ELR (cell line): Measurements from ENCODE around the gene TRPM2.
"Not testable (repeated sequence)": the region's sequence is repeated elsewhere in the genome, so short reads cannot be mapped to it uniquely, and the experiment has no call there.

Source experiments
- DNase-seq: peaks from one replicate; pipeline ENCODE4 v3.0.0-alpha.2; 2015; ENCODE audit warnings: low read depth

TRPM2 gene

DNA sequence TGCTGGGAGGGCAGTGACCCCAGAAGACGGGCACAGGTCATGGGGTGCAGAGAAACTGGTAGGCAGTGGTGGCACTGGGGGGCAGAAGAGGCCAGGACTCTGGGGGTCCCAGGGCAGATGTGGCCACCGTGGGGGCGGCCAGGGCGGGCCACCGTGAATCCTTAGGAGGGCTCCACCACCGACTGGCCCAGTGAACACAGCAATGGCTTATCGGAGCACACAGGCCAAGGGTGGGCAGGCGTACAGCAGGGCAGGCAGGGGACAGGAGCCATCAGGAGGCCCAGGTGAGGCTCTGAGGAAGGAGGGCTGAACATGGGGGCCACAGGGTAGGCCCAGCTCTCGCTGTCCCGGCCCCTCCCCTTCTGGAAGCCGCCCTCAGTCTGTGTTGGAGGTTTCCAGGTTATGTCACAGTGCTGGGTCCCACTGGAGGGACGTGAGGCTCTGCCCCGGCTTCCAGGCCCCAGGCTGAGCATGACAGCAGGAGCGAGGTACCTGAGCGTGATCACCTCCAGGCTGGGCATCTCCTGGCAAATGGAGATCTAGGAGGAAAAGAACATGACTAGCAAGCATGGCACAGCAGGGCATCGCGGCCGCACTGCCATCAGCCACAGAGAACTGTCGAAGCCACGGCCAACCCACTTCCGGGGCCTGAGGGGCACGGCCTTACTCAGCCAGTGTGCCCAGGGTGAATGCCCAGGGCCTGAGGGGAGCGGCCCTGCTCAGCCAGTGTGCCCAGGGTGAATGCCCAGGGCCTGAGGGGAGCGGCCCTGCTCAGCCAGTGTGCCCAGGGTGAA is 18.0 kb upstream of the TRPM2 start:
- DNase-seq: no peak

DNA sequence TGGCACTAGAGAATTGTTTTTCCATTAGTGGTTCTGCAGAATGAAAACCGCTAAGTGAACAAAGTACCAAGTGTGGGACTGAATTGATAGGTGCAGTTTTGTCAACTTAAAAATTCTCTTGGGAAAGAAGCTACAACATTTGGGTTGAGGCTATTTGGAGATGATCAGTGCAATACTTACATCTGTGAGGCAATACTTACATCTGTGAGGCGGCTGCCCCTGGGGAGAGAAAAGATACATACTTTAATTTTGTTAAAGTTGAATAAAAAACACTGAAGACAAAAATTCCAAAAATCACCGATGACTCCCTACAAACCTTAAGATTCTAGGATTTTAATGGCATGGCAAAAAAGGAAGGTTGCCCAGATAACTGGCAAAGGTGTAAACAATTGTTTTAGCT is 16.0 kb upstream of the TRPM2 start:
- no peak for DNase-seq

DNA sequence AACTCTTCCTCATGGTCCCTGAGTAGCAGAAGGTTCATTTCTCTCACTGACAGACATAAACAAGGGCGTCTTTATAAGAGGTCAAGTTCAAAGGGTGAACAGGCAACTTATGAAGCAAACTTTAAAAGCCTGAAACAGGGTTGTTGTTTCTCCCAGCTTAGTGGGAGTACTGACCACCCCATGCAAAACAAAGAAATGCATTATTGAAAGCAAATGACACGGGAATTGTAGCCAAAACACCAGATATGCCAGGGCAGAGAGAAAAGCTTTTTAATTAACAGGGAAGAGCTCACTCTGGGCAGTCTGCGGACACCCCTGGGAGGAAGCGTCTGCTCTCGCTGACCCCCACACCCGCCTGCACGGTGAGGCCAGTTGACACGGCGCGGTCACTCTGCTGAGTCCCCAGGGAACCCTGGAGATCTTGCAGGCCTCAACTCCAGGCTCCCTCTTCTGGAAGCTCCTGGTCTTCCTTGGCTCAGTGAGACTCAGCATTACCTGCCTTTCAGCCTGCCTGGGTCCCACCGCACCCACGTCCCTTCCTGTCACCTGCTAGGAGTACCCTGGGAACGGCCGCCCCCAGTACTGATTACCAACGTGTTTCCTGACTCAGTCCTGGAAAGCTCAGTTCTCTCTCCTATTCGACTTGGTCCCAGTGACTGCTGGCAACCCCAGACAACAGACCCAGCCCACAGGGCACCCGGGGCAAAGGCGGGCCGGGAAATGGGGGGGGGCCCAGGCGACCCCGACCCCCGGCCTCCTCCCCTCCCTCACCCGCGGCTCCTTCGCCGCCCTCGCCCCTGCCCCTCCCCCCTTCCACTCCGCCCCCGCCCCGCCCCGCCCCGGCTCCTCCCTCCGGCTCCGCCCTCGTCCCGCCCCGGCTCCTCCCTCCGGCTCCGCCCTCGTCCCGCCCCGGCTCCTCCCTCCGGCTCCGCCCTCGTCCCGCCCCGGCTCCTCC is 15.2 kb upstream of the TRPM2 start:
- peak; percentile 56 for DNase-seq

DNA sequence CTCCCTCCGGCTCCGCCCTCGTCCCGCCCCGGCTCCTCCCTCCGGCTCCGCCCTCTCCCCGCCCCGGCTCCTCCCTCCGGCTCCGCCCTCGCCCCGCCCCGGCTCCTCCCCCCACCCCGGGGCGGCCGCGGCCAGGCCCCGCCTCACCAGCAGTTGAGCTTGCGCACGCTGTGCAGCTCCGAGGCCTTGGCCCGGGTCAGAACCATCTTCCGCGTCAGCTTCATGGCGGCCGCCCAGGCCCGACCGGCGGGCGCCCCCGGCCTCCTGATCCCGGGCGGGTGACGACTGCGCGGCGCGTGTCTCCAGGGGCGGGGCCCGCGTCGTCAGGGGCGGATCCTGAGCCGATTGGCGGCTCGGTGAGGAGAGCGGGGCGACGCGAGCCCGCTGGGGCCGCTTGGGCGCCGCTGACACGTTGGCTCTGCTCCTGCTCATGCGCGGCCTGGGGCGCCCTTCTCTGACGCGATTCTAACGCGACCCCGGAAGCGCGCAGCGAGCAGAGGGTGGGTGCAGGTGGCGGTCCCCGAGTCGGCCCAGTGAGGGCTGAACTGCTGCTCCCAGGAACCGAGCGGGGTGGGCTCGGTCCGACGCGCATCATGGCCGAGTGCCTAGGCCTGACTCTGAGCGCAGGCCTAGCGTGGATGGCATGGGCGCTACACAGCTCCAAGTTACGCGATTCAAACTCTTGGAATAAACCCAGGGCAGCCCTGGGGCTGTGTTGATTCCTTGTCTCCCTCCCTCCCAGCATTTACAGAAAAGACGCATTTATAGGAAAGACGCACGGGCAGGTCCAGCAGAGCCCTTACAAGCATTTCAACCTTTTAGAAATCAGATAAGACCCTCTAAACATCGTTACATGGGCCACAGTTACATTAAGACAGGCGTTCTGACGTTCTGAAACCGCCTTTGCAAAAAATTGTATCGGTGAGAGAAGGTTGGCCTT is 14.2 kb upstream of the TRPM2 start, which contains the start of gene CFAP410:
Gene CFAP410, minus strand, starts transcription at position 420 of the 940 bp plus-strand sequence. Its CDS starts 196 bp downstream, at position 224.
- DNase-seq: peak; percentile 94

DNA sequence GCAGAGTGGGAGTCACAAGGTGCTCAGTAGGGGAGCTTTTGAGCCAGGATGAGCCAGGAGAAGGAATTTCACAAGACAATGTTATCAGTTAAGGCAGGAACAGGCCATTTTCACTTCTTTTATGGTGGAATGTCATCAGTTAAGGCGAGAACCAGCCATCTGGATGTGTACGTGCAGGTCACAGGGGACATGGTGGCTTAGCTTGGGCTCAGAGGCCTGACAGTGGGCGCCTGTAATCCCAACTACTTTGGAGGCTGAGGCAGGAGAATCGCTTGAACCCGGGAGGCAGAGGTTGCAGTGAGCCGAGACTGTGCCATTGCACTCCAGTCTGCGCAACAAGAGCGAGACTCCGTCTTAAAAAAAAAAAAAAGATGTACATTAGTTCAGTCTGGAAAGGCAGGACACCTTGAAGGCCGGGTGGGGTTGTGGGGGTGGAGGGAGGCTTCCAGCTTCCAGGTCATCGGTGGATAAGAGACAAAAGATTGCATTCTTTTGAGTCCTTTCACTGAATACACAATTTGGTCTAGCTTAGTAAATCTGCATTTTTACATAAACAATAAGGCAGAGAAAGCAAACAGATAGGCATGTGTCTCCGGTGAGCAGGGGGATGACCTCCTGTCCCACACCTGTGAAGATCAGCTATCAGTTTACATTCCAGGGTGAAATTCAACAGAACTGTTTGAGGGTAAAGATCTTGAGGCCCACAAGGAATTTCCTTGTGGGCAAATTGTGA is 11.5 kb upstream of the TRPM2 start:
- DNase-seq: not testable (repeated sequence)

DNA sequence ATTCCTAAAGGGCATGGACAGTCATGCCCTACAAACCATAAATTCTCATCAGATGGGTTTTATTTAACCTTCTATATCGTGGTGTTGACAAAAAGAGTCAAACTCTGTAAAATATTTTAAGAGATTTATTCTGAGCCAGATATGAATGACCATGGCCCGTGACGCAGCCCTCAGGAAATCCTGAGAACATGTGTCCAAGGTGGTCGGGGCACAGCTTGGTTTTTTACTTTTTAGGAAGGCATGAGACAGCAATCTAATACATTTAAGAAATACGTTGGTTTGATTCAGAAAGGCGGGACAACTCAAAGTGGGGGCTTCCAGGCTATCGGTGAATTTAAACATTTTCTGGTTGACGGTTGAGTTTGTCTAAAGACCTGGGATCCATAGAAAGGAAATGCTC is 10.4 kb upstream of the TRPM2 start:
- DNase-seq: not testable (repeated sequence)

DNA sequence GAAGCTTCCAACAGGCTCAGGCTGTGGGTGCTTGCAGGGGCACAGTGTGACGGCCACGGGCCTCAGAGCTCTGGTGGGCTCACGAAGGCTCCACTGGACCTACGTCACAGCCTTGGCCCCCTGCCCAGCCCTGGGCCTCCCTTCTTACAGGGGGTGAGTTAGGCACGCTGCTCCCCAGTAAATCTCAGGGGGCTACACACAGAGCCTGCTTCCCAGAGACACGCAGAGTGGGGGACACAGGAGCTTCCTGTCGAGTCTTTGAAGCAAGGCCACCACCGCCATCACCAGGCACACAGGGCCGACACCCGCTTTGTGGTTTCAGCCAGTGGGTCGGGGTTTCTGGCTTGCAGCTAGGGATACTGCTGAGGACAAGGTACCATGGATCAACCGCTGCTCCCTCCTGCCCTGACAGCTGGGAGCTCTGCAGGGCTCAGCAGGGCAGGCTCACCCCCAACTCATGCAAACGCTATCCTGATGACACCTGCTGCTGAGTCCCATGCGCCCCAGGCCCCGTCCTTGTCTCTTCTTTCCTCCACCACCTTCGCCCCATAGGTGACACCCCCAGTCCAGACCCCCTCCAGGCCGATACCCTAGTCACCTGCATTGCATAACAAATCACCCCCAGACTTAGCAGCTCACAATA is 8.8 kb upstream of the TRPM2 start:
- no peak for DNase-seq

DNA sequence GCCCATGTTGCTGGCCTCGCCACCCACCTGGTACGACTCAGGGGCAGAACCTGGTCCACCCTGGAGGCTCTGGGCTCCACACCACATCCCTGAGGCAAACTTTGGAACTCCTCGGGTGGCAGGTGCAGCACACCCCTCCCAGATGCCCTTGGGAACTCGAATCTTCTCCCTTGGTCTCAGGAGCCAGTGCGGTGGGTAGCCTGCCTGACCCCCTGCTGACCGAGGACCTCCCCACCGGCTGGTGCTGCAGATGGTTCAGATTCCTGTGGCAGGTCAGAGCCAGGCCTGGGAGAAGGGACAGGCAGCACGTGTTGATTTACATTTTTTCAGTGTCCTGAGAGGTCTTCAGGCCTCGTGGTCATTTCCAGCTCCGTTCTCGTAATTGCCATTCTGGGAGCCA is 7.9 kb upstream of the TRPM2 start:
- DNase-seq: no peak

DNA sequence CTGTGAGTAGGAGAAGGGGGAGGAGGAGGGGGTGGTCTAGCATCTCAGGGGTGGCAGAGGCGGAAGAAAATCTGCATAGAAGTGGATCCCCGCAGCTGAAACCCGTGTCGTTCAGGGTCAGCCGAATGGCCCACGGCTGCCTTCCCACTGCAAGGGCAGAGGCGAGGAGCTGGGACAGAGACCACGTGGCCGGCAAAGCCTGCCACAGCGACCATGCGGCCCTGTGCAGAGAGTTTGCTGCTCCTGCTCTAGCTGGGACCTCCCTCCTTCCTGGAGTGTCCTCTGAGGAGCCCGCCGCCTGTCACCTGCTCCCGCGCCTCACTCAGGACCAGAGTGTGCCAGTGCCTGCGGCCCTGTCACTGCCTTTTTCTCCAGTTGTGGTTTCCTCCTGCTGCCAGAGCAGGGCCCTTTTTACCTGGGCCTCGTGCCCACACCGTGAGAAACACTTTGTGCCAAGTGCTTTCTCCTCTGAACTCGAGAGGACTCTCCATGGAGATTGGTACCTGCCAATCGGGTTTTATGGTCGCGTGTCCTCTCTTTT is 5.4 kb upstream of the TRPM2 start:
- DNase-seq: no peak

DNA sequence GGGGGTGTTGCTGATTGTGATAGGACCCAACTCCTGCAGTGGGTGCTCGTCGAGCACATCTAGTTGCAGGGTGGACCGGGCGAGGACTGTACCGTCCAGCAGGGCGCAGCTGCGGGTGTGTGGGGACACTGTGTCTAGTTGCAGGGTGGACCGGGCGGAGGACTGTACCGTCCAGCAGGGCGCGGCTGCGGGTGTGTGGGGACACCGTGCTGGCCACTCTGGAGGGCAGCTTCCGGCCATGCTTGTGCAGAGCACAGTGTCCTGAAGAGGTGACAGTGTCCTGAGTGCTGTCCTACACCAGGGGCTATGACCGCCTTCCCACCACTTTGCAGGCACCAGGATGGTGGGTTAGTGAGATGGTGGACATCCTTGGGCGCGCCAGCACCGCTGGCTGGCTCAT is 4.6 kb upstream of the TRPM2 start:
- DNase-seq: no peak

DNA sequence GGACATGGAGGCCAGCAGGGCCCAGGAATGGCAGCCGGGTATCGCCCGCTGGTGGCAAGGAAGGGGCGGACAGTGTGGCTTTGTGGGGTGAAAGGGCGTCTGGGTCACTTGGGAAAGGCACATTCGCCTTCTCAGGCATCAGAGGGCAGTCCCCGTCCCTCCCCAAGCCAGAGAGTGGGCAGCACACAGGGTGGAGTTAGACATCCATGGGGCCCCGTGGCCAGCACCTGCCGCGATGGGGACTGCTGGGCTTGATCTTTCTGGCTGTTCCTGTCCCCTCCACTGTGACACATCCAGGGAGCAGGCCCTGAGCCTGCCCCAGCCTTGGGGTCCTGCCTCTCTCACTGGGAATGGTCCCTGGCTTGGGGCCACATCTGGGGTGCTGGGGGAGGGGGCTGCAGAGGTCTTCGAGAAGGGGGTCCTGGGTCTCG is 4.0 kb upstream of the TRPM2 start:
- DNase-seq: no peak

DNA sequence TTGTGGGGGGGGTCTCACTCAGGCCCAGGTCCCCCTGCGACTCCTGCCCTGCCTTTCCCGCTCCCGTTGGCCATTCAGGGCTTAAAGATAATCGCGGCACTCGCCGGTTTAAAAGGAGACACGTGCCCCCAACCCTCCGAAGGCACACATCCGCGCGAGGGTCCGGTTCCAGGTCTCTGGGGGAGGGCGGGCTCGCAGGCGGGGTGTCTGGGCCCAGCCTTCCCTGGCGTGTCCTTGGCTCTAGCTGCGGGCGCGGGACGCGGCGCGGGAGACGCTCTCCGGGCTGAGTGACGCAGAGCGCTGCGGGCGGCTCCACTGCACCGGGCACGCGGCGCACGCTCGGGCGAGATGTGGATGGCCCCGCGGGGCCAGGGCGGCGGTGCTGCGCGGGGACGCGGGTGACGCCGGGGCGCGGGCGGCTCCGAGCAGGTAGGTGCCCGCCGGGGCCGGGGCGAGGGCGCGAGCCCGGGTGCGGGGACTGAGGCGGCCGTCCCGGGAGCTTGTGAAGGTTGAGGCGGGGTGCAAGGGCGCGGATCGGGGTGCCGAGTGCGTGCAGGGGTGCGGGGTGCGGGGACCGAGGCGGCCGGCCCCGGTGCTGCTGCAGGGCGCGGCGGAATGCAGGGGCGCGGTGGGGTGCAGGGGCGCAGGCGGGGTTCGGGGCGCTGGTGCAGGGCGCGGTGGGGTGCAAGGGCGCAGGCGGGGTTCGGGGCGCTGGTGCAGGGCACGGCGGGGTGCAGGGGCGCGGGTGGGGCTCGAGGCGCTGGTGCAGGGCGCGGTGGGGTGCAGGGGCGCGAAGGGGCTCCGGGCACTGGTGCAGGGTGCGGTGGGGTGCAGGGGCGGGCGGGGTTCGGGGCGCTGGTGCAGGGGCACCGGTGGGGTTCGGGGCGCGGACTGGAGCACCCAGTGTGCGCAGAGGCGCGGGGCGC is 3.3 kb upstream of the TRPM2 start:
- no peak for DNase-seq

DNA sequence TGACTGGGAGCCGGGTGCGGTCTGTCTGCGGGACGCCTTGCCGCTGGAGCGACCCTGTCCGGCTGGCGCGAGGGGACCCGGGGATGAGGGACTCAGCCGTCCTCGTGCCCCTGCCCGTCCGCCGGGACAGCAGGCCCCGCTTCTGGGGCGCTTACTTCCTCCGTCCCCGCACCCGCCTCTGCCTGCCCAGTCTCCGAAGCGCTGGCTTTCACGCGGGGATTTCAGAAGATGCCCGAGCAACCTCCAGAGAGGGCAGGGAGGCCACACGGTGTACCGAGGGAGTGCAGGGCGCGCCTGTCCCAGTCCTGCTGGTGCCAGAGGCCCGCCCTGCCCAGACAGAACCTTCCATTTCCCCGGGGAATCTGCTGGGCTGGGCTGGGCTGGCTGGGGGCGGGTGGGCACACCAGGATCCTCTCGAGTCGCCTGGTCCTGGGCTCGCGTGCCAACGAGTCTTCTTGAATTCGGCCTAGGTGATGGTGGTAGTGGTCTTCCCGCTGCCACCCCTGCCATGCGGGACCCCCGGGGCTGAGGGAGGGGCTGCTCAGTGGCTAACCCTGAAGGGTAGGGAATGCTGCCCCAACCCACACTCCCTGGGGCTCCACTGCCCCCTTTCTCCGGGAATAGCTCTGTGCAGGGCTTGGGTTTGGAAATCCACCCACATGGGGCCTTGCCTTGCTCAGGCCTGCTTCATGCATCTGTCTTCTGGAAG is 2.5 kb upstream of the TRPM2 start:
- no peak for DNase-seq

DNA sequence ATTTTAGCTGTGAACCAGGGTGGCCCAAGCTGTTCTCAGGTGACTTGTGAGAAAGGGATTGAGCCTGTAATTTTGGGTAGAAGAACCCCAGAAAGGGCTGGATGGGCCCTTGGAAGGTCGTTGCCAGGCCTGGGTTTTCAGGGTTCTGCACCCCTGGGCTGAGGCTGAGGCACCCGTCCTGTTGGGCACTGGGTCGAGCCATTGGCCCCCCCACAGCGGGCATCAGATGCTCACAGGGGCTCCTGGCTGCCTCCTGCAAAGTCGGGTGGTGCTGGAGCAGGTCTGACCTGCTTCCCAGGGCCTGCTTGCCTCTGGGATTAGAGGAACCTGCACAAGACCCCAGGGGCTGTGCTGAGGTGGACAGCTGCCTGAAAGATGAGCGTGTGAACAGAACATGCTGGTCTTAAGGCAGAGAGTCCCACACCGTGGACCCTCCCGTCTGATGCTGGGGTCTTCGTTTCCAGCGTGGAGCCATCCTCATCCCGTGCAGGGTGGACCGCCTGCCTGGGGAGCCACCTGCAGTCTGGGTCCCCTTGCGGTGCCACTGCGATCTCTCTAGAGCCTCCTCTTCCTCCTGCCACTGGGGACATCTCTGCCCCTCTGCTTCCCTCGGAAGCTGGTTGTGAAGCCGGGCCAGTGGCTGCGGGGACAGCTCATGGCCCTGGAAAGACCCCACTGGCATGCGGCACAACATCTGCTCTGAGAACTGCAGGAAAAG is 1.7 kb upstream of the TRPM2 start:
- no peak for DNase-seq

DNA sequence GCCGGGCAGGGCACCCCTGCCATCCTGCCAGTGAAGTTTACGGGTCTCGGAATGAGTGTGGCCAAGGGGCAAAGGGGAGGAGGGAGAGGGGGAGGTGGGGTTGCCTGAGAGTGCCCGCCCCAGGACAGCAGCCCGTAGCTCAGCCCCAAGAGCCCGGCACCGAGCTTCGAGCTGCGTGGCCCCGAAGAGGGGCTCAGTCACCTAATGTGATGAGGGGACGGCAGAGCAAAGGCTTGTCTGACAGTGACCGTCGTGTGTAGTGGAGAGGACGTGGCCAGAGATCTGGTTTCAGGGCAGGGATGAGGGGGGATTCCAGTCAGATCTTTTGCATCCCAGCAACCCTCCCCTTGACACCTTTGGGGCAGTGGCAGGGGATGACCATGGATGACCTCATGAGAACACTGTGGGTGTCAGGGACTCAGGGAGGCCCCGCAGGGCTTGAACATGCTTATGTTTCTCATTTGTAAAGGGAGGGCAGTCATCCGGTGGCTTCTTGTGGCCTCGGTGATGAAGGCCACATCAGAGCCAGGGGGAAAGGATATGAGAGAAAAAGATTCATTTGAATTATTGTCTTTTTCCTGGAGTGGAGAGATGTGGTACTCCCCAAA is 1.1 kb upstream of the TRPM2 start:
- DNase-seq: no peak

DNA sequence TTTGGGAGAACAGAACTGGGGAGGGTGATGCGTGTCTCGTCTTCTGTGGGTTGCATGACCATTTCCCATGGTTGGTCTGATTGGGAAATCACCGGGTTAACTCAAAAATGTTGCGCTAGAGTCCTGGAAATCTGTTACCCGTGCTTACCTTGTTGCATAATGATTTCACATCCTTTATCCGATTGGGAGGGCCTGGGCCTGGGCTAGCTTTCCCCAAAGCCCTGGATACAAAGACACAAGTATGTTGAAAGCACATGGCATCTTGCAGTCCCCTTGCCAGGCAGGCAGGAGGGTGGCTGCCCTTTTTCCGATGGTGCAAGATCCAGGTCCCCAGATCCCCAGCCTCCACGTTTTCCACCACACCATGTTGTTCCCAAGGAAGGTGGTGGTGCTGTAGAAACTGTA is 582 bp downstream of the TRPM2 start:
- no peak for DNase-seq
